ENCODE results near the gene DHX35.

DNA sequence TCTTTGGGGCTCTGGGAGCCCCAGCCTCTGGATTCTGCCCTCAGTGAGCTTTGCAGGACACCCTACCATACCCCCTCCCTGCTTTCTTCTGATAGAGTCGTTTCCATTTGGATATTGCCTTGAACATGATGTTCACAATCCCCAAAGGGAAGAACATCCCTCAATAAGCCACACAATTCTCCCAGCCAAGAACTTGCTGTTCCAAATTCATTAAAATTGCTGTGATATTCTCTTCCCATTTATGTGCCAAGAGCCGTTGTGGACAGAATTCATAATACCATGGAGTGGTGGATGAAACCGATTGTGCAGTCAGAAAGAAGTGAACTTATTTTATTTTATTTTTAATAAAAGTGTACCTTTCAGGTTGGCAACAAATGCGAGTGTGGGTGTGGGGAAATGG is 95.8 kb downstream of the DHX35 start:
- TF ChIP-seq, protein P1, sequence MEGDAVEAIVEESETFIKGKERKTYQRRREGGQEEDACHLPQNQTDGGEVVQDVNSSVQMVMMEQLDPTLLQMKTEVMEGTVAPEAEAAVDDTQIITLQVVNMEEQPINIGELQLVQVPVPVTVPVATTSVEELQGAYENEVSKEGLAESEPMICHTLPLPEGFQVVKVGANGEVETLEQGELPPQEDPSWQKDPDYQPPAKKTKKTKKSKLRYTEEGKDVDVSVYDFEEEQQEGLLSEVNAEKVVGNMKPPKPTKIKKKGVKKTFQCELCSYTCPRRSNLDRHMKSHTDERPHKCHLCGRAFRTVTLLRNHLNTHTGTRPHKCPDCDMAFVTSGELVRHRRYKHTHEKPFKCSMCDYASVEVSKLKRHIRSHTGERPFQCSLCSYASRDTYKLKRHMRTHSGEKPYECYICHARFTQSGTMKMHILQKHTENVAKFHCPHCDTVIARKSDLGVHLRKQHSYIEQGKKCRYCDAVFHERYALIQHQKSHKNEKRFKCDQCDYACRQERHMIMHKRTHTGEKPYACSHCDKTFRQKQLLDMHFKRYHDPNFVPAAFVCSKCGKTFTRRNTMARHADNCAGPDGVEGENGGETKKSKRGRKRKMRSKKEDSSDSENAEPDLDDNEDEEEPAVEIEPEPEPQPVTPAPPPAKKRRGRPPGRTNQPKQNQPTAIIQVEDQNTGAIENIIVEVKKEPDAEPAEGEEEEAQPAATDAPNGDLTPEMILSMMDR (IDR thresholded peaks at IDR 0.05): no peak
- TF ChIP-seq EP300 (IDR thresholded peaks at IDR 0.05) (no peak), POLR2A (IDR thresholded peaks at IDR 0.05) (no peak), POLR2AphosphoS5 (IDR thresholded peaks at IDR 0.05) (no peak)
